GM18526 (cell line): ENCODE measurements around the gene TGFB1I1.

Experiments used
- POLR2A ChIP-seq: IDR thresholded peaks from 3 replicates; pipeline ENCODE4 v1.6.1; 2011; ENCODE audit not compliant: insufficient read length; ENCODE audit errors: extremely low read depth

The TGFB1I1 gene

GRCh38 chr16:31440516-31441184 lies 31.3 kb upstream of the TGFB1I1 start:
- TF ChIP-seq POLR2A: no peak

GRCh38 chr16:31441956-31442355 lies 30.0 kb upstream of the TGFB1I1 start:
- TF ChIP-seq POLR2A: no peak

- TF ChIP-seq POLR2A: no peak
Measured at GRCh38 chr16:31451201-31451600, 20.8 kb upstream of the TGFB1I1 start.

GRCh38 chr16:31451681-31452351 lies 20.1 kb upstream of the TGFB1I1 start:
- no peak for TF ChIP-seq POLR2A

- TF ChIP-seq POLR2A: no peak
Measured at GRCh38 chr16:31452631-31453106, 19.3 kb upstream of the TGFB1I1 start.

GRCh38 chr16:31453255-31454204 lies 18.4 kb upstream of the TGFB1I1 start:
- no peak for TF ChIP-seq POLR2A

GRCh38 chr16:31455601-31456314 lies 16.2 kb upstream of the TGFB1I1 start:
- no peak for TF ChIP-seq POLR2A

- no peak for TF ChIP-seq POLR2A
Measured at GRCh38 chr16:31456988-31457360, 15.0 kb upstream of the TGFB1I1 start.

GRCh38 chr16:31458073-31458843 lies 13.7 kb upstream of the TGFB1I1 start:
- TF ChIP-seq POLR2A: peak; percentile 23

GRCh38 chr16:31458844-31459686 lies 12.9 kb upstream of the TGFB1I1 start, which contains the start of gene ARMC5:
TSS of gene ARMC5 (plus strand) at chr16:31459501. CDS start at chr16:31459525, 24 bp downstream.
- TF ChIP-seq POLR2A: peak; percentile 86

GRCh38 chr16:31459687-31460581 lies 12.0 kb upstream of the TGFB1I1 start:
- no peak for TF ChIP-seq POLR2A

GRCh38 chr16:31460582-31461002 lies 11.4 kb upstream of the TGFB1I1 start:
- no peak for TF ChIP-seq POLR2A
